GM12891 (cell line): ENCODE data around the gene OSBPL5.

Experiments used
- DNase-seq: peaks from one replicate; pipeline ENCODE4 v3.0.0; 2011; ENCODE audit warnings: low spot score; ENCODE audit not compliant: insufficient read length
- FAIRE-seq: peaks from 2 replicates; lab custom pipeline; 2011; peaks lifted over from hg19 to GRCh38; lab: Jason Lieb, UNC
- PAX5 ChIP-seq: IDR thresholded peaks from 2 replicates; pipeline ENCODE4 v1.6.1; 2011; ENCODE audit warnings: low read length, moderate library complexity, mild to moderate bottlenecking; ENCODE audit not compliant: insufficient read depth, severe bottlenecking
- POLR2A ChIP-seq: IDR thresholded peaks from 2 replicates; pipeline ENCODE4 v1.6.1; 2011; ENCODE audit warnings: low read depth, low read length, control low read depth
- POLR2AphosphoS5 ChIP-seq: IDR thresholded peaks from 2 replicates; pipeline ENCODE4 v1.6.1; 2011; ENCODE audit warnings: low read depth, low read length, control low read depth
- POU2F2 ChIP-seq: IDR thresholded peaks from 2 replicates; pipeline ENCODE4 v1.6.1; 2011; ENCODE audit warnings: low read depth, mild to moderate bottlenecking, control low read depth, low read length, moderate library complexity
- SPI1 ChIP-seq: IDR thresholded peaks from 2 replicates; pipeline ENCODE4 v1.6.1; 2011; ENCODE audit warnings: low read depth, low read length, control low read depth
- TAF1 ChIP-seq: IDR thresholded peaks from 2 replicates; pipeline ENCODE4 v1.6.1; 2011; ENCODE audit warnings: low read depth, low read length, control low read depth

Gene OSBPL5

GRCh38 chr11:3204141-3205015, 39.3 kb upstream of the OSBPL5 start:
- FAIRE-seq (no peak), DNase-seq (no peak)
- TF ChIP-seq TAF1, result no peak
- no peak for TF ChIP-seq POU2F2
- TF ChIP-seq POLR2A, result no peak
- no peak for TF ChIP-seq SPI1
- no peak for TF ChIP-seq PAX5
- TF ChIP-seq POLR2AphosphoS5, result no peak

DNA sequence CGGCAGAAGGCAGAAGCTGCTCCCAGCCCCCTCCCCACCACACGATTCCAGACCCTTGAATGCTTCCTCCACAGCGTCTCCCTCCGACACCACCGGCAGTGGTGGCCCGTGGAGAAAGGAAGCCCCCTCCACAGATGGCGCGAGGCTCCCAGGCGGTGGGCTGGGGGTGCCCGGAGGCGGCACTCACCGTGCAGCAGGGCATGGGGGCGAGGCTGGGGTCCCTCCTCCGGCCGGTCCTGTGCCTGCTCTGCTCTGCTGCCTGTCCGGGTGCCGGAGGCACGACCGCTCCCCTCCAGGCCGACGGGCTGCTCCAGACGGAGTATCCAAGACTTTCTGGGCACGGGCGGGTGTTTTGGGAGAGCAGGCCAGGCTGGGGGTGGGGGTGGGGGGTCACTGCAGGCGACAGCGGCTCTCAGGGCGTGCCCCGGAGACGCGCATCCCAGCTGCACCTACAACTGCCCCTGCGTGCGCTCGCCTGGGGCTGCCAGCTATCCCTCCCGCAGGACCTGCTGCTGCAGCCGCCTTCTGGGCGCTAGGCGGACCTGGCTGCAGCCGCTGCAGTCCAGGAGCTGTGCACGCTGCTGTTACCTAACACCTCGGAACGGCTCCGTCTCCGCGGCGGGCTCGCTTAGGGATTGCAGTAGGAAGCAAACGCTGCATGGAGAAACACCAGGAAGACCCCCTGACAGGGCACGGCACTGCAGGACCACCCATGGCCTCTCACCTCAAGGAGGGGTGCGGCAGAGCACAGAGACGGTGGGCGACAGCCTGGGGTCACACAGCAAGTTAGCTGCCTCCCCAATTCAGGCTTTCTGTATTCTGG, 38.3 kb upstream of the OSBPL5 start:
- DNase-seq, result no peak

GRCh38 chr11:3202759-3203158, 37.6 kb upstream of the OSBPL5 start:
- TF ChIP-seq SPI1 (no peak), POLR2A (no peak), TAF1 (no peak), POLR2AphosphoS5 (no peak), POU2F2 (no peak), PAX5 (no peak)
- no peak for FAIRE-seq
- no peak for DNase-seq

More for the DNA sequence above, 38.3 kb upstream of the OSBPL5 start:
- FAIRE-seq, result no peak
- no peak for TF ChIP-seq POLR2A
- no peak for TF ChIP-seq POLR2AphosphoS5
- TF ChIP-seq SPI1, result no peak
- TF ChIP-seq PAX5, result no peak
- TF ChIP-seq POU2F2, result no peak
- TF ChIP-seq TAF1, result no peak

- FAIRE-seq, result no peak
- no peak for TF ChIP-seq POLR2A
- TF ChIP-seq POU2F2, result no peak
- TF ChIP-seq SPI1, result no peak
- TF ChIP-seq POLR2AphosphoS5, result no peak
- no peak for TF ChIP-seq TAF1
- no peak for TF ChIP-seq PAX5
- no peak for DNase-seq
These were observed 37.2 kb upstream of the OSBPL5 start for GRCh38 chr11:3202305-3202704.

- DNase-seq, result no peak
- FAIRE-seq, result no peak
- TF ChIP-seq POLR2AphosphoS5 (no peak), POU2F2 (no peak), SPI1 (no peak), TAF1 (no peak), PAX5 (no peak), POLR2A (no peak)
These were observed 36.6 kb upstream of the OSBPL5 start for GRCh38 chr11:3201677-3202181.

DNA sequence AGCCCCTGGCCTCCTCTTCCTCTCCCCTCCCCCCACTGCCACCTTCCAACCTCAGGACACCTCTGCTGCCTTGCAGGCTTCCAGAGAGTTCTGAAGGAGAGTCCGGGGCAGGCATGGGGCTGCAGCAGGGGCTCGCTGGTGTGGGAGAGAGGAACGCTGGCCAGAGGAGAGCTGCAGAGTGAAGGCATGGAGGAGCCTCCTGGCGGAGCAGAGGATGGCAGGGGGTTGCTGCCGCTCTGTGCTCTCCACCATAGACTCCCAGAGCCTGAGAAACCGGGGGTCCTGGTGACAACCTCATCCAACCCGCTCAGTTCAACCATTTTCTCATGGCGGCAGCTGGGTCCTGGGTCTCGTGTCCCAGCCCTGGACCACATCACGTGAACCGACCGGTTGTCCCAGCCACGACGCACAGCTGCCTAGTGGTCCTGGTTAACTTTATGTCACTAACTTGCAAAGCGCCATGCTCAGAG, 36.0 kb upstream of the OSBPL5 start:
- FAIRE-seq (no peak), DNase-seq (no peak)

DNA sequence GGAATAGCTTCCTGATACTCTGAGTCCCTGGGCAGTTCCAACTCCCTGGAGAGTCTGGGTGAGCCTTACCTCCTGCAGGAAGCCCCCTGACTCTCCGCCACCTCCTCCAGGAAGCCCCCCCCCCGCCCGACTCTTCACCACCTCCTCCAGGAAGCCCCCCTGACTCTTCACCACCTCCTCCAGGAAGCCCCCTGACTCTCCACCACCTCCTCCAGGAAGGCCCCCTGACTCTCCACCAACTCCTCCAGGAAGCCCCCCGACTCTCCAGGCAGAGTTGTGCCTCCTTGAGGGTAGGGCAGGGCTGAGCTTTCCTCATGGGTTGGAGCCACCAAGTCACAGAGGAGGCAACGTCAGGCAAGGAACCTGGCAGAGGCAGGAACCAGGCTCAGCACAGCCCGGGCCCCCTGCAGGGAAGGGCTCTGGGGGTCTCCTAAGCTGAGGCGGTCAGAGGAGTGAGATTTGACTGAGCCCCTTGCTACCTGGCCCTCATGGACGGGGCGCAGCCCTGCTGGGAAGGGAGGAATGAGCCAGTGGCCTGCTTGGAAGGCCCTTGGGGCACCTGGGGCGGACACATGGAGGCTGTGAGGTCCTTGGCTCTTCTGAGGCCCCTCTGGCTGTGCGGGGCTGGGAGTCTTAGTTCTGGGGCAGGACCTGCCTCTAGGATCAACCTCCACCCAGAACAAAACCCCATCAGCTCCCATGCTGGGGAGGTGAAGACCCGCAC, 35.4 kb upstream of the OSBPL5 start:
- TF ChIP-seq POLR2A (no peak), POLR2AphosphoS5 (no peak), POU2F2 (no peak), TAF1 (no peak)
- no peak for FAIRE-seq
- DNase-seq, result no peak

More for the DNA sequence above, 36.0 kb upstream of the OSBPL5 start:
- no peak for TF ChIP-seq POLR2AphosphoS5
- TF ChIP-seq POLR2A, result no peak
- TF ChIP-seq SPI1, result no peak
- TF ChIP-seq TAF1, result no peak
- TF ChIP-seq PAX5, result no peak
- no peak for TF ChIP-seq POU2F2

GRCh38 chr11:3199537-3200295, 34.6 kb upstream of the OSBPL5 start:
- TF ChIP-seq POLR2AphosphoS5 (no peak), POLR2A (no peak), POU2F2 (no peak), PAX5 (no peak), SPI1 (no peak), TAF1 (no peak)
- no peak for DNase-seq
- FAIRE-seq, result no peak
